SK-N-MC (cell line): ENCODE data around the gene KCNMA1.

ENCODE experiments used
- DNase-seq: peaks from one replicate; pipeline ENCODE4 v3.0.0-alpha.2; 2011; ENCODE audit warnings: low read depth, low spot score
- H3K27ac ChIP-seq: fragments of 200-600 bp; sonication (generic); 2 replicates; pipeline ENCODE4 v1.5.1; 2016; ENCODE audit warnings: mixed run types
- H3K36me3 ChIP-seq: fragments of 200-600 bp; sonication (generic); 2 replicates; pipeline ENCODE4 v1.6.1; 2017; ENCODE audit warnings: antibody characterized with exemption, low read length, mixed read lengths; ENCODE audit not compliant: insufficient read depth
- H3K4me3 ChIP-seq: fragments of 200-600 bp; sonication (generic); 2 replicates; pipeline ENCODE4 v1.5.1; 2016
- H3K9ac ChIP-seq: fragments of 200-600 bp; sonication (generic); 2 replicates; pipeline ENCODE4 v1.8.0; 2017; ENCODE audit warnings: mixed run types, mixed read lengths; ENCODE audit not compliant: insufficient read length
- H3K9me3 ChIP-seq: fragments of 200-600 bp; sonication (generic); 2 replicates; pipeline ENCODE4 v1.6.1; 2017; ENCODE audit warnings: low read depth, mild to moderate bottlenecking, antibody characterized with exemption, low read length, moderate library complexity, mixed read lengths
- EZH2 ChIP-seq: fragments of 200-600 bp; sonication (generic); IDR thresholded peaks from one replicate; pipeline ENCODE4 v1.6.1; 2017; ENCODE audit warnings: antibody characterized with exemption
- FOXP2 ChIP-seq: optimal IDR thresholded peaks from 2 replicates; pipeline ENCODE3; 2011; ENCODE audit warnings: mild to moderate bottlenecking, moderate library complexity; ENCODE audit not compliant: insufficient read depth; ENCODE audit errors: extremely low read length, control extremely low read depth
- POLR2AphosphoS5 ChIP-seq: IDR thresholded peaks from 2 replicates; pipeline ENCODE4 v1.6.1; 2012; ENCODE audit warnings: mild to moderate bottlenecking, low read depth, low read length, borderline replicate concordance

KCNMA1 gene

DNA sequence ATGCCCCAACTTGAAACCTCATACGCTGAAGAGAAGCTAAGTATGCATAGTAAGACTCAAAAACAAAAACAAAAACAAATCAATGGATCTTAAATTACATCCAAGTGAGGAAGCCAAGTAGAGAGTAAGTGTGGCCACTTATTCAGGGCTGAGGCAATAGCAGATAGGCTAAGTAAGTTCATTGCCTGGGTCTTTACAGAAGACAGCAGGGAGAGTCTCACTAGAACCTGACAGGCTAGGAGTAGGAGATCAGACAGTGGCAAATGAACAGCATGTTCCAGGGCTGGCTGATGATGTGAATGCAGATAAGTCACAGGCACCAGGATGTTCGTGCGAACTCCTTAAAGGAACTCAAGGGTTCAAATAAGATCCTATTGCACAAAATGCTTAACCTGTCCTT is 568.6 kb downstream of the KCNMA1 start:
- H3K9me3 ChIP-seq: no peaks in the 10 kb centered on the region
- H3K9ac ChIP-seq: no peak overlapping the region
- no peak overlapping the region for H3K27ac ChIP-seq
- no peaks in the 10 kb centered on the region for H3K36me3 ChIP-seq
- H3K4me3 ChIP-seq: no peak overlapping the region
- TF ChIP-seq EZH2 (no peak), POLR2AphosphoS5 (no peak), FOXP2 (no peak)
- no peak for DNase-seq

DNA sequence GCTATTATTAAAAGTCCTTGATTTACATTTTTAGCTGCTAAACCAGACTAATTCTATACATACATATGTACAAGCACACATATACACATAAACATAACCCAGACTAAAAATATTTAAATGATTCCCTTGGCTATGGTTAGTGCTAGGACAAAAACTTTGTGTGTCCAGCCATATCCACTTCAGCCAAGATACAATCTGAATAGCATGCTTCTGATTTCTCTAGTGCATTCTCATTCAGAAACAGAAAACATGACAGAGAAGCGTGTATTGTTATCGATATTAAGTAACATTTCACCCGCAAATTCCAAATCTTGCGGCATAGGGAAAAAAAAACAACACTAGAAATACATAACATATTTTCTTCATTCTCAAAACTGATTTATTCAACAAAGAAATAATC is 569.3 kb downstream of the KCNMA1 start:
- no peak for DNase-seq
- no peaks in the 10 kb centered on the region for H3K36me3 ChIP-seq
- no peak overlapping the region for H3K27ac ChIP-seq
- H3K9ac ChIP-seq: no peak overlapping the region
- H3K9me3 ChIP-seq: no peaks in the 10 kb centered on the region
- H3K4me3 ChIP-seq: no peak overlapping the region
- TF ChIP-seq FOXP2 (no peak), POLR2AphosphoS5 (no peak), EZH2 (no peak)

DNA sequence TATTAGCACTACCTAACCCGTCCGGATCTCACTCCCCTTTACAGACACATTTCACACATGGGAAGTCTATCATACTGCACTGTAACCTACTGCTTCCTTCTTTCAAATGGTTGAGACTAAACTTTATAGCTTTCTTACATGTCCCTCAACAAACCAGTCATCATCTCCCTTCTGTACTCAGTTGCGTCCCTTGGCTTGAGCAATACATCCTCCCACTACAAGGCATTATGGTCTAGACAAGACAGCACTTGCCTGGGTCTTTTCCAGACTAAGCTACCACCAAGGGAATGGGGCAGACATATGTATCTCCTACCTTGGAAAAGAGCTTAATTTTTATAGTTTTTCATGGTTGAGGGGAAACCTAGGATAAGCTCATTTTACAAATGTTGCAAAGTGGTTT is 575.2 kb downstream of the KCNMA1 start:
- no peaks in the 10 kb centered on the region for H3K36me3 ChIP-seq
- H3K4me3 ChIP-seq: no peak overlapping the region
- no peak for TF ChIP-seq FOXP2
- DNase-seq: no peak
- H3K9ac ChIP-seq: no peak overlapping the region
- no peak overlapping the region for H3K27ac ChIP-seq
- H3K9me3 ChIP-seq: no peaks in the 10 kb centered on the region

DNA sequence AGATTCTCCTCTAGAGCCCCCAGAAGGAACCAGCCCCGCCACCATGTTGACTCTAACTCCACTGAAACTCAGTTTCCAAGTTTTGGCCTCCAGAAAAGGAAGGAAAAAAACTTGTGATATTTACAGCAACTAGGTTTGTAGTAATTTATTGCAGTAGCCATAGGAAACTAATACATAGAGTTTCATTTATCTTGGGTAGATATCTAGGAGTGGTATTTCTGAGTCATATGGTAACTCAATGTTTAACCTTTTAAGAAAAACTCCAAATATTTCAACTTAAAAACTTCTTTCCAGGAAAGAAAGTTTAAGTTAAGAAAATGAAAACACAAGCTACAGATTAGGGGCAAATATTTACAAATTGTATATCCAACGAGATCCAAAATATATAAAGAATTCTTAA is 576.7 kb downstream of the KCNMA1 start:
- H3K27ac ChIP-seq: no peak overlapping the region
- TF ChIP-seq EZH2 (no peak), POLR2AphosphoS5 (no peak), FOXP2 (no peak)
- H3K9ac ChIP-seq: no peak overlapping the region
- no peak for DNase-seq
- no peaks in the 10 kb centered on the region for H3K36me3 ChIP-seq
- no peaks in the 10 kb centered on the region for H3K9me3 ChIP-seq
- no peak overlapping the region for H3K4me3 ChIP-seq

DNA sequence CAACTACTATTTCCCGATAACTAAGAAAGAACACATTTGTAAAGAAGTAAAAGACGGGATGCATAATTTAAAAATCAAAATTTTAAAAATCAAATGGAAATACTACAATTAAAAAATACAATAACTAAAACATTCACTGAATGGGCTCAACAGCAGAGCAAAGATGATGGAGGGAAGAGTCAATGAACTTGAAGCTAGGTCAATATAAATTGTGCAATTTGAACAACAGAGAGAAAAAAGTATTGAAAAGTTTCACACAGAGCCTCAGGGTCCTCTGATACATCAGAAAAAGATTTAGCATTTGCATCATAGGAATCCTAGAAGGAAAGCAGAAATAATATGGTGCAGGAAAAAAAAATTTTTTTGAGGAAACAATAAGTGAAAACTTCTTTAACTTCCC is 581.0 kb downstream of the KCNMA1 start:
- Histone ChIP-seq H3K27ac (no peak overlapping the region), H3K36me3 (no peaks in the 10 kb centered on the region), H3K9ac (no peak overlapping the region), H3K4me3 (no peak overlapping the region), H3K9me3 (no peaks in the 10 kb centered on the region)
- DNase-seq: no peak
- TF ChIP-seq EZH2: no peak
- no peak for TF ChIP-seq POLR2AphosphoS5
- TF ChIP-seq FOXP2: no peak

DNA sequence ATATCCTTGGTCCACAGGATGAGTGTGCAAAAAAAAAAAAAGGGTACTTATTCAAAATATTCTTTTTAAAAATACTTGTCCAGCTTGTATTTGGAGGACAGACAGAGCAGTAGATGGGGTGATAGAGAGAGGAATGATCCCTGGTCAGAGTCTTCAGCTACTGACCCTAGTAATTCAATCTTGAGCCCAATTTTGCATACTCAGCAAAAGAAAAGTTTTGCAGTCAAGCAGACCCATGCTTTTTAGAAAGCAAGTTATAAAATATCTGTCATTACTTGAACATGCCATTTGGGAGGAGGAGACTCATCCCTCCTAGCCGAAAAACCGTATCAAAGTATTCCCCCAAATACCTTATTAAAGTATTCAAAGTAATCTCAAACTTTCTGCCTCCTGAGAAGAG is 585.0 kb downstream of the KCNMA1 start:
- Histone ChIP-seq H3K36me3 (no peaks in the 10 kb centered on the region), H3K4me3 (no peak overlapping the region), H3K9ac (no peak overlapping the region), H3K9me3 (no peaks in the 10 kb centered on the region), H3K27ac (no peak overlapping the region)
- DNase-seq: no peak
- TF ChIP-seq FOXP2 (no peak), POLR2AphosphoS5 (no peak), EZH2 (no peak)

DNA sequence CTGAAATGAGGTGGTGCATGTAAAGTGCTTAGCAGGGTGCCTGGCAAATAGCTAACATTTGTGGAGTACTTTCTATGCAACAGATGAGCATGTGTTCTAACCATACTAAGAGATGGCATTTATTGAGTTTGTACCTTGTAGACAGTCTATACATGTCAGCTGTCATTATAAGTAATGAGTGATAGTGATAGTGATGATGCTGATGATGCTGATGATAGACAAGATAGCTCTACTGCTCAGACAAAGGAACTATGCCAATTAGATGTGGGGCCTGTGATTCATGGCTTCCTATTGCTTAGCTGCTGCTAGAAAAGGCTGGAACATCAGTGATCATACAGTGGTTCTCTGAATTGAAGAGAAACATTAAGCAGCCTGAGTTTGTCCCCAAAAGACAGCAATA is 585.8 kb downstream of the KCNMA1 start:
- Histone ChIP-seq H3K9ac (no peak overlapping the region), H3K9me3 (no peaks in the 10 kb centered on the region), H3K36me3 (no peaks in the 10 kb centered on the region), H3K27ac (no peak overlapping the region), H3K4me3 (no peak overlapping the region)
- DNase-seq: no peak
- TF ChIP-seq POLR2AphosphoS5 (no peak), FOXP2 (no peak), EZH2 (no peak)

DNA sequence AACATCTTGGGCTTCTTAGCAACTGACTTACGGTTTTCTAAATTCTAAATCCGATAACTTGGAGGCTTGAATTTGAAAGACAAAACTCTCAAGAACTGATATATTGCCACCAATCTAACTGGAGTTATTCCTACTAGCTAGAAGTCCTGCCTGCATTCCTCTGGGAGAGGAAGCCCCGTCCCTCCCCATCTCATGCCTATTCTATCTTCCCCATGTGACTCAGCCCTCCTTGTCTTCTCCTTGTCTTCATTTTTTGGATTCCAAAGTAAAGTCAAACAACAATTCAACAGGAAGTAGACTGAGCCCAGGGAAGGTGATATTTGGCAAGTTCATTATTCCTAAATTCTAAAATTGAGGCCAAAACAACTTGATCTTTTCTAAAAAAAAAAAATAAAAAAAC is 587.7 kb downstream of the KCNMA1 start:
- no peak for TF ChIP-seq FOXP2
- no peak for TF ChIP-seq POLR2AphosphoS5
- no peak for TF ChIP-seq EZH2
- Histone ChIP-seq H3K36me3 (no peaks in the 10 kb centered on the region), H3K9ac (no peak overlapping the region), H3K4me3 (no peak overlapping the region), H3K27ac (no peak overlapping the region), H3K9me3 (no peaks in the 10 kb centered on the region)
- DNase-seq: no peak

DNA sequence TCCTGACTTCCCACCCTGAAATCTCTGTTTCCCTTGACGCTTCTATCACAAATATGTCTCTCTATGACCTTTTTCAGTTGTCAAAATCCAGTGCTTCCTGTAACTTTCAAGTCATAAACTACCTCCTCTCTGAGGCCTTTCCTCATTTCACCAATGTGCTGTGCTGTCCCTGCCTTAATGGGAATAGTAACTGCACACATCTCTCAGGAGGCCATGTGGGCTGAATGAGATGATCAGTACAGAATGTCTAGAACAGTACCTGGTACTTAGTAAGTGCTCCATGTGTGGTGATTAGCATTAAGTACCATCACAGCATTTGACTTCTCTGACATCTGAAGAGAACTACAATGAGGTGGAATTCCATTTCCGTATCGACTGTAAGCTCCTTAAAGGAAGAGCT is 588.5 kb downstream of the KCNMA1 start:
- Histone ChIP-seq H3K4me3 (no peak overlapping the region), H3K9me3 (no peaks in the 10 kb centered on the region), H3K27ac (no peak overlapping the region), H3K36me3 (no peaks in the 10 kb centered on the region), H3K9ac (no peak overlapping the region)
- no peak for TF ChIP-seq FOXP2
- no peak for TF ChIP-seq EZH2
- TF ChIP-seq POLR2AphosphoS5: no peak
- DNase-seq: no peak

DNA sequence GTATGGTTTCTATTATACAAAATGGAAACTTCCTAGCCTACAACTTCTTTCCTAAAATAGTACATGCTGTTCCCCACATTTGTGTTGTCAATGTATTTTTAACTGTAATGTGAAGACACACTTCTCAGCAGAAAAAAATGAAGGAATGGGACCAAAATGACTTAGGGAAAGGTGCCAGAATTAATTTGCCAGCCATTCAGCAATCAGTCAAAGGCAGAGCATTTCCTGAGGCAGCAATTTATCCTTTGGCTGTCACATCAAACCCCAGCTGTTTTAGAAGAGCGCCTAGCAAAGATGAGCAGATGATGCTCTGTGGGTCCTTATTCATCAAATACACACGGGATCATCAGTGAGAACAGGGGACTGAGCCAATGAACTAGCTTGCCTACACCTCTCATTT is 592.5 kb downstream of the KCNMA1 start:
- H3K4me3 ChIP-seq: no peak overlapping the region
- H3K9me3 ChIP-seq: no peaks in the 10 kb centered on the region
- H3K36me3 ChIP-seq: no peaks in the 10 kb centered on the region
- no peak overlapping the region for H3K27ac ChIP-seq
- H3K9ac ChIP-seq: no peak overlapping the region
- no peak for DNase-seq
- no peak for TF ChIP-seq POLR2AphosphoS5
- no peak for TF ChIP-seq EZH2
- TF ChIP-seq FOXP2: no peak
